CD4-positive, alpha-beta T cell treated with Interleukin-21 for 1 hour (primary cell): Measurements from ENCODE around the gene KCNH6.
A peak's percentile ranks its signal among the peaks of the same experiment; 100 is the strongest.

Source experiments
- DNase-seq: peaks from one replicate; pipeline ENCODE4 v3.0.0-alpha.2; 2020

The KCNH6 gene

GRCh38 chr17:63523253-63523855 lies at the start of gene KCNH6:
KCNH6 (plus strand) TSS chr17:63523358; CDS start chr17:63523414, 56 bp downstream.
- no peak for DNase-seq

GRCh38 chr17:63474174-63474573 lies 49.0 kb upstream of the KCNH6 start:
- no peak for DNase-seq

GRCh38 chr17:63474586-63475460 lies 48.3 kb upstream of the KCNH6 start:
- DNase-seq = no peak

GRCh38 chr17:63475491-63476412 lies 47.4 kb upstream of the KCNH6 start:
- no peak for DNase-seq

- DNase-seq = peak; percentile 19
These were observed 46.7 kb upstream of the KCNH6 start for GRCh38 chr17:63476459-63476853.

- DNase-seq = peak; percentile 52
These were observed 46.2 kb upstream of the KCNH6 start, which contains the start of gene ACE for GRCh38 chr17:63476854-63477479. ACE (plus strand) TSS chr17:63477061; CDS start chr17:63477095, 34 bp downstream.

- DNase-seq = no peak
These were observed 45.4 kb upstream of the KCNH6 start for GRCh38 chr17:63477480-63478440.

GRCh38 chr17:63478814-63479494 lies 44.2 kb upstream of the KCNH6 start:
- peak; percentile 83 for DNase-seq

GRCh38 chr17:63479495-63480184 lies 43.5 kb upstream of the KCNH6 start:
- DNase-seq = no peak

- no peak for DNase-seq
These were observed 42.9 kb upstream of the KCNH6 start for GRCh38 chr17:63480192-63480784.

- no peak for DNase-seq
These were observed 42.2 kb upstream of the KCNH6 start for GRCh38 chr17:63480826-63481487.

- no peak for DNase-seq
These were observed 41.7 kb upstream of the KCNH6 start for GRCh38 chr17:63481488-63481870.

- DNase-seq = no peak
These were observed 40.6 kb upstream of the KCNH6 start for GRCh38 chr17:63482509-63482908.

- no peak for DNase-seq
These were observed 40.1 kb upstream of the KCNH6 start for GRCh38 chr17:63483038-63483437.

- DNase-seq = no peak
These were observed 39.2 kb upstream of the KCNH6 start for GRCh38 chr17:63483655-63484575.

- no peak for DNase-seq
These were observed 36.7 kb upstream of the KCNH6 start for GRCh38 chr17:63486317-63487013.

GRCh38 chr17:63487014-63487339 lies 36.2 kb upstream of the KCNH6 start:
- no peak for DNase-seq

- DNase-seq = no peak
These were observed 34.3 kb upstream of the KCNH6 start for GRCh38 chr17:63488851-63489250.
